Omental fat pad (tissue), 4 donors: Measurements from ENCODE around the gene PAX5. TPM values are rescaled to one million over a fixed set of nuclear protein-coding genes. Genes with fewer than 3 reads are reported as not detected.

ENCODE experiments used
- ATAC-seq: fragments of 150-250 bp; one replicate; pipeline ENCODE4 v1.9.1; 2016; ENCODE audit warnings: mild to moderate bottlenecking, moderate library complexity; ENCODE audit not compliant: low FRiP score
- DNase-seq: peaks from one replicate; pipeline ENCODE4 v3.0.0-alpha.2; 2019; ENCODE audit warnings: low spot score
- total RNA-seq, 4 donors: library from RNA; depleted of rRNA; stranded (reverse); fragments of >200 nt; gene quantifications; one replicate each; pipeline ENCODE4 v1.1.0, GENCODE V29; 2016
- TF ChIP-seq, protein P1 (sequence below), 3 donors: fragments of 450-650 bp; IDR thresholded peaks; one replicate each; pipeline ENCODE4 v1.5.1; 2016 to 2017; ENCODE audit warnings: antibody characterized with exemption in 3 of 3, mild to moderate bottlenecking in 3 of 3, moderate library complexity in 2 of 3

Gene PAX5
- total RNA-seq, 4 donors from 2014 or later, result 0.09 to 1.2 (median 0.24) TPM; not detected in 1

DNA sequence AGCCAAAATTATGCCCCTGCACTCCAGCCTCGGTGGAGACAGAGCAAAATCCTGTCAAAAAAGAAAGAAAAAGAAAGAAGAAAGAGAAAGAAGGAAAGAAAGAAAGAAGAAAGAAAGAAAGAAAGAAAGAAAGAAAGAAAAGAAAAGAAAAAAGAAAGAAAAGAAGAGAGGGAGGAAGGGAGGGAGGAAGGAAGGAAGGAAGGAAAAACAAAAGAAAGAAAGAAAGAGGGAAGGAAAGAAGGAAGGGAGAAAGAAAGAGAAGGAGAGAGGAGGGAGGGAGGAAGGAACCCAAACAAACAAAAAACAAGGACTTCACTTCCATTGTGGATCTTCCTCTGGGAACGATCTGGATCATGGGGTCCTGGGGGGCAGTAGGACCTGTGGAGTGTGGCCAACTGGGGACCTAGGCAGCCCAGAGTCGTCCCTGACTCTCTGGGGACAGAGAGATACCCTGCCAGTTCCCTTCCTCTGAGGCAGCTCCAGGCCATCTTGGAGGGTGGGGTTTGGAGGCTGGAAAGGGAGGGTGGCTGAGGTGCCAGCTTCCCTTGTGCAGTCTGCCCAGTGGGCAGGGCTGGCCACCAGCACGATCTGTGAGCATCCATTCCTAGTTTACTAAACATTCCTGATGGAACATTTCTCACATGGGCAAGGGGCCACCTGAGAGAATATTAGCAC lies 216.8 kb downstream of the PAX5 start:
- TF ChIP-seq, protein P1, sequence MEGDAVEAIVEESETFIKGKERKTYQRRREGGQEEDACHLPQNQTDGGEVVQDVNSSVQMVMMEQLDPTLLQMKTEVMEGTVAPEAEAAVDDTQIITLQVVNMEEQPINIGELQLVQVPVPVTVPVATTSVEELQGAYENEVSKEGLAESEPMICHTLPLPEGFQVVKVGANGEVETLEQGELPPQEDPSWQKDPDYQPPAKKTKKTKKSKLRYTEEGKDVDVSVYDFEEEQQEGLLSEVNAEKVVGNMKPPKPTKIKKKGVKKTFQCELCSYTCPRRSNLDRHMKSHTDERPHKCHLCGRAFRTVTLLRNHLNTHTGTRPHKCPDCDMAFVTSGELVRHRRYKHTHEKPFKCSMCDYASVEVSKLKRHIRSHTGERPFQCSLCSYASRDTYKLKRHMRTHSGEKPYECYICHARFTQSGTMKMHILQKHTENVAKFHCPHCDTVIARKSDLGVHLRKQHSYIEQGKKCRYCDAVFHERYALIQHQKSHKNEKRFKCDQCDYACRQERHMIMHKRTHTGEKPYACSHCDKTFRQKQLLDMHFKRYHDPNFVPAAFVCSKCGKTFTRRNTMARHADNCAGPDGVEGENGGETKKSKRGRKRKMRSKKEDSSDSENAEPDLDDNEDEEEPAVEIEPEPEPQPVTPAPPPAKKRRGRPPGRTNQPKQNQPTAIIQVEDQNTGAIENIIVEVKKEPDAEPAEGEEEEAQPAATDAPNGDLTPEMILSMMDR (IDR thresholded peaks at IDR 0.05), result no peak
- ATAC-seq, result no peak
- no peak for DNase-seq

DNA sequence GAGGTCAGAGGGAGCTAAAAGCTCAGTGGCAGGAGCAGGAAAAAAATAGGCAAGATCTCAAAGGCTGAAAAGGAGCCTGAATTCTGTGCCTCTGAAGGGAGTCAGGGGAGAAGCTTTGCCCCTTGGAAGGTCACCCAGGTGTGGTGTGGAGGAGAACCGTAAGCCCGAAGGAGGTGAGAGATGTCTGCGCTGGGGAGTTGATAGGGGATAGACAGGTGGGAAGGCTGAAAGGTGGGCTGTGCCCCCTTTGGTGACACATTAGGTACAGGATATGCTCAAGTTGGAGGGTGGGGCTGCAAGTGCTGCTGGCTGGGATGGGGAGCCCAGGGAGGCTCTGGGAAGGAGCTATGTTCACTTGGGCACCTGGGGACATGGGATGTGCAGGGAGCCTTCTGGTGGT lies 217.7 kb downstream of the PAX5 start:
- TF ChIP-seq, protein P1 (IDR thresholded peaks at IDR 0.05), result no peak
- DNase-seq, result no peak
- no peak for ATAC-seq

DNA sequence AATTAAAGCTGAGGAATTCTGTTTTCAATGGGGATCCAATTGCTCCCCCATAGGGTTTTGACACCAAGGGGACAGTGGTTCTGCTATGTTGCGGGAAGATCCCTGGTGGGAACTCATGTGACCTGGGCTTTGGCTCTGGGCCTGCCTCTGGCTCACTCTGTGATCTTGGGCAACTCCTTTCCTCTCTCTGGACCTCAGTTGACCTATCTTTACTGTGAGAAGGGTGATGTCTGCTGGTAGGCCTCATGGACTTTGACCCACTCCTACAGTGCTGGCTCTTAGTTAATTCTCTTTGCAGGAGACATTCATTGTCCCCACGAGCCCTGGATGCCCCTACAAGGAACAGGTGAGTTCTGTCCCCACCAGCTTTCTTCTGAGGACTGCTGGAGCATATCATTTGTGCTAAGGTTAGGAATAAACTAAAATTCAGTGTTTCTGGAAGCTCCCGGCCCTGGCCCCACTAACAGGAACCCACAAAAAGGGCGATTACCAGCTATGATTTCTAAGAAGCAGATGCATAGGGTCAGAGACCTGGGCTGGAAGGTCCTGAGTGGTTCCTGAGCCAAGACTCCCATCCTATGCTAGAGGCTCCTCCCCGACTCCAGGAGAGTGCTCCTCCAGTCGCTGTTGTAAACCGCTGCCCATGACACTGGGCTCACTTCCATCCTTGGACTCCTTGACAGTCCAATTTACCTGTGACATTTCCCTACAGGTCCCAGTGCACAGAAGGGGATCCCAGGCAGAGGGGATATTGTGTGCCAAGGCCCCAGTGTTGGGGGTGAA lies 218.3 kb downstream of the PAX5 start:
- TF ChIP-seq, protein P1 (IDR thresholded peaks at IDR 0.05), result no peak
- DNase-seq (no peak), ATAC-seq (no peak)

DNA sequence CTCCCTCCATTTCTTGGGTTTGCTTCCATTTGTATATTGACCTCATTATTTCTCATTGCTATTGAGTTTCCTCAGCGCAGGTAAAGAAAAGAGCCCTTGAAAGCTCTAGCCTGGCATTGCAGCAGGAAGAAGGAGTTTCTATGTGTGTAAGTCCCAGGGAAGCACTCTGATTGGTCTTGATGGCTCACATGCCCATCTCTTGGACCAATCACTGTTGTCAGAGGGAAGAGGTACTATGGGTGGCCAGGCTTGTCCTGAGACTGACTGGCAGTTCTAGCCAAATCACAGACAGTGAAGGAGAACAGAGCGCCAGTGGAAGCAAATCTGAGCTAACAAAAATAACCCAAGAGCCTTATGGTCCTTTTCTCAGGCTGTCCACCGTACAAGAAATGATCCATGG lies 219.0 kb downstream of the PAX5 start:
- ATAC-seq (no peak), DNase-seq (no peak)

DNA sequence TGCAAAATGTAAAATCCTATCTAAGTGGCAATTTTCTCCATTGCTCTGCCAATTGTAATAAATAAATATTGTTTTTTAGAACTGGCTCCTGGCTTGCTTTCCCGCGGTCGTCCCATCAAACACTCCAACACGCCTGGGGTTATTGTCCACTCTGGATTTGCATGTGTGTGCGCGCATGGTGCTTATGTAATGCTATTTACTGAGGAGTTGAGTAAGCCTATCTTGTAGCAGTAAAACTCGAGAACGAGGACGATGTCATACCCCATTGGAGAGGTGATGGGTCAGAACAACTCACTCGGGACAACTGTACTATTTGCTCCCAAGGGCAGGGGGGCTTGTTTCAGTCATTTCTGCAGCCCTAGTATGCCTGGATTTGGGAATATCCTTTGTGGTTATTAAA lies 220.9 kb downstream of the PAX5 start:
- no peak for ATAC-seq
- TF ChIP-seq, protein P1 (IDR thresholded peaks at IDR 0.05), result no peak
- DNase-seq, result no peak

More for the DNA sequence above, 219.0 kb downstream of the PAX5 start:
- TF ChIP-seq, protein P1 (IDR thresholded peaks at IDR 0.05), result no peak

DNA sequence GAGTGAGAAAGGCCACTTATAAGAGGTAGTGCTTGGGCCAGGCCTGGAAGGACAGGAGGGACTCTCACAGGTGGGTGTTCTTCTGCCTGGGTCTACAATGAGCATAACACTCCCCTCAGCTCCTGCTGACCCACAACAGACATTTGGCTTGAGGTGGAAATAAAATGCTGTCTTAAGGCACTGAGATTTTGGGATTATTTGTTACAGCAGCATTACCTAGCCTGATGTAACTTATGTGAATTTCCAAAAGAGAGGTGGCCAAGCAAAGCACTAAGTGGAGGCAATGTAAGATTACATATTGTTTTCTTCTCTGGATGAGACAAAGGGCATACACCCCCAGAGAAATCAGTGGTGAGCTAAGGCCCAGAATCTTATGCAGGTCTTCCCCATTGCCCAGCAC lies 221.5 kb downstream of the PAX5 start:
- TF ChIP-seq, protein P1 (IDR thresholded peaks at IDR 0.05), result no peak
- DNase-seq, result no peak
- ATAC-seq, result no peak

DNA sequence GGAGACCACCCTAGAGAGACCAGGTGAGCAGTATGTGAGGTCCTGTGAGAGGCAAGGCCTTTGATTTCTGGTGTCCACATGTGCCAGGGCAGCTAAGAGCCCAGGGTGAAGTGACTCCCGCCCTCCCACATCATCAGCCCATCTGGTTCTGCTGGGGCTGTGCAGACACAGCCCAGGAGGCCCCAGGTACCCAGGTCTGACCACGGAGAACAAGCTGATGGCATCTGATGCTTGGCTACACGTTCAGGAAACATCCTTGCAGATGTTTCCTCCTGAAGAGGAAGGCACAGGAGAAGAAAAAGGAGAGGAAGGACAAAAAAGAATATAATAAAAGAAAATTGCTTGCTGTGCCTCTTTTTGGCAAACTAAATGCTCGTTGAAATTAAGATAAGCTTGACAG lies 225.8 kb downstream of the PAX5 start:
- no peak for DNase-seq
- ATAC-seq, result peak; percentile 54
- TF ChIP-seq, protein P1 (IDR thresholded peaks at IDR 0.05), result no peak
